ENCODE results near the gene SH3BP1. TPM values are rescaled to one million over a fixed set of nuclear protein-coding genes. Genes with fewer than 3 reads are reported as not detected.
A peak's percentile ranks its signal among the peaks of the same experiment; 100 is the strongest.

Gene SH3BP1
- total and polyA plus RNA-seq, 2 donors (not counting 1 experiment from before 2014, with no cell fraction given): 44.0 to 69.7 TPM

GRCh38 chr22:37624017-37624365 is 15.5 kb upstream of the SH3BP1 start:
- Mint-ChIP-seq H3K4me3 (peak overlapping the region; percentile 61), H3K27me3 (no peaks in the 10 kb centered on the region), H3K9me3 (ENCODE audit: insufficient read depth) (no peaks in the 10 kb centered on the region), H3K4me1 (peaks cover 60% of the 10 kb centered on the region), H3K27ac (peak overlapping the region; percentile 92)
- POLR2A ChIA-PET: no interaction called here
- ATAC-seq (ENCODE audit: low read depth) (no peak), DNase-seq (no peak)
- peaks cover 11% of the 10 kb centered on the region for H3K79me2 ChIP-seq (ENCODE audit: control insufficient read depth, insufficient read depth, low read length)
- H3K4me2 ChIP-seq (replicated peaks; ENCODE audit: low read depth, low read length, poor library complexity, severe bottlenecking): peak overlapping the region; percentile 10
- no peak overlapping the region for H2AFZ ChIP-seq (ENCODE audit: insufficient read depth, low read depth, low read length, poor library complexity, severe bottlenecking)
- H3K9ac ChIP-seq (ENCODE audit: low read length): no peak overlapping the region
- peaks cover 0 to 34% of the 10 kb centered on the region in 2 experiments for H3K36me3 ChIP-seq (replicated peaks in 1 of 2; ENCODE audit: control extremely low read depth in 1 of 2, control insufficient read depth in 1 of 2, extremely low read depth in 1 of 2, insufficient read depth in 2 of 2, low read length in 1 of 2)
- H3K27ac ChIP-seq (ENCODE audit: low read length in 2 of 2): peak overlapping the region; percentile 47 to 52
- 84% methylated on average over 3 of the region's 6 CpGs for WGBS (ENCODE audit: insufficient coverage)
- no peak overlapping the region for H3K4me3 ChIP-seq (ENCODE audit: control extremely low read depth in 1 of 5, extremely low read depth in 1 of 5, insufficient read depth in 1 of 5, low read depth in 2 of 5, low read length in 4 of 5)
- TF ChIP-seq, protein P1, sequence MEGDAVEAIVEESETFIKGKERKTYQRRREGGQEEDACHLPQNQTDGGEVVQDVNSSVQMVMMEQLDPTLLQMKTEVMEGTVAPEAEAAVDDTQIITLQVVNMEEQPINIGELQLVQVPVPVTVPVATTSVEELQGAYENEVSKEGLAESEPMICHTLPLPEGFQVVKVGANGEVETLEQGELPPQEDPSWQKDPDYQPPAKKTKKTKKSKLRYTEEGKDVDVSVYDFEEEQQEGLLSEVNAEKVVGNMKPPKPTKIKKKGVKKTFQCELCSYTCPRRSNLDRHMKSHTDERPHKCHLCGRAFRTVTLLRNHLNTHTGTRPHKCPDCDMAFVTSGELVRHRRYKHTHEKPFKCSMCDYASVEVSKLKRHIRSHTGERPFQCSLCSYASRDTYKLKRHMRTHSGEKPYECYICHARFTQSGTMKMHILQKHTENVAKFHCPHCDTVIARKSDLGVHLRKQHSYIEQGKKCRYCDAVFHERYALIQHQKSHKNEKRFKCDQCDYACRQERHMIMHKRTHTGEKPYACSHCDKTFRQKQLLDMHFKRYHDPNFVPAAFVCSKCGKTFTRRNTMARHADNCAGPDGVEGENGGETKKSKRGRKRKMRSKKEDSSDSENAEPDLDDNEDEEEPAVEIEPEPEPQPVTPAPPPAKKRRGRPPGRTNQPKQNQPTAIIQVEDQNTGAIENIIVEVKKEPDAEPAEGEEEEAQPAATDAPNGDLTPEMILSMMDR (IDR thresholded peaks at IDR 0.05): no peak
- TF ChIP-seq EZH2 (IDR thresholded peaks at IDR 0.05; ENCODE audit: borderline replicate concordance, insufficient read depth, low read depth, low read length, poor library complexity, severe bottlenecking): no peak
- no peaks in the 10 kb centered on the region for H4K20me1 ChIP-seq (ENCODE audit: control insufficient read depth, insufficient read depth, low read length, poor library complexity, severe bottlenecking)
- no peaks in the 10 kb centered on the region for H3K9me3 ChIP-seq (ENCODE audit: control extremely low read depth in 1 of 3, control insufficient read depth in 2 of 3, insufficient read depth in 1 of 3, low read length in 2 of 3)
- H3K27me3 ChIP-seq (replicated peaks in 1 of 4; ENCODE audit: control extremely low read depth in 1 of 4, control insufficient read depth in 3 of 4, insufficient read depth in 4 of 4, low read length in 3 of 4): no peaks in the 10 kb centered on the region
- intact Hi-C loops (cut with micrococcal nuclease): no loop called here
- H3K4me1 ChIP-seq (ENCODE audit: control insufficient read depth in 2 of 2, insufficient read depth in 2 of 2, low read length in 2 of 2): peaks cover 38 to 66% of the 10 kb centered on the region in 2 donors
- CTCF ChIA-PET: interaction anchor here (0.7 to 30.7 kb wide), 6 partner anchors 11 to 57 kb away, joined by 3 to 620 read pairs (median 6); partner anchors contain the start of genes LGALS1, NOL12, PDXP and SH3BP1

GRCh38 chr22:37624876-37625275 is 14.6 kb upstream of the SH3BP1 start:
- ChIA-PET POLR2A (interaction anchor here (0.7 to 1.9 kb wide), 3 partner anchors 9 to 33 kb away, joined by 3 to 6 read pairs (median 3); partner anchors contain the start of gene PDXP), CTCF (interaction anchor here (0.7 to 30.7 kb wide), 6 partner anchors 5 to 238 kb away, joined by 3 to 620 read pairs (median 94); partner anchors contain the start of genes GGA1, LGALS1, NOL12 and SH3BP1)
- no peaks in the 10 kb centered on the region for H3K27me3 Mint-ChIP-seq
- H3K27me3 ChIP-seq (replicated peaks in 1 of 4; ENCODE audit: control extremely low read depth in 1 of 4, control insufficient read depth in 3 of 4, insufficient read depth in 4 of 4, low read length in 3 of 4): no peaks in the 10 kb centered on the region
- DNase-seq (no peak), ATAC-seq (ENCODE audit: low read depth) (no peak)
- no peak overlapping the region for H3K4me2 ChIP-seq (replicated peaks; ENCODE audit: low read depth, low read length, poor library complexity, severe bottlenecking)
- H3K79me2 ChIP-seq (ENCODE audit: control insufficient read depth, insufficient read depth, low read length): peaks cover 11% of the 10 kb centered on the region
- intact Hi-C loops (cut with micrococcal nuclease): no loop called here
- no peaks in the 10 kb centered on the region for H3K9me3 ChIP-seq (ENCODE audit: control extremely low read depth in 1 of 3, control insufficient read depth in 2 of 3, insufficient read depth in 1 of 3, low read length in 2 of 3)
- no peak overlapping the region for H3K4me3 Mint-ChIP-seq
- H3K4me1 Mint-ChIP-seq: peaks cover 60% of the 10 kb centered on the region
- peak overlapping the region; percentile 12 to 79 for H3K27ac ChIP-seq (ENCODE audit: low read length in 2 of 2)
- no peaks in the 10 kb centered on the region for H4K20me1 ChIP-seq (ENCODE audit: control insufficient read depth, insufficient read depth, low read length, poor library complexity, severe bottlenecking)
- no peak overlapping the region for H2AFZ ChIP-seq (ENCODE audit: insufficient read depth, low read depth, low read length, poor library complexity, severe bottlenecking)
- TF ChIP-seq EZH2 (IDR thresholded peaks at IDR 0.05; ENCODE audit: borderline replicate concordance, insufficient read depth, low read depth, low read length, poor library complexity, severe bottlenecking): no peak
- TF ChIP-seq, protein P1 (IDR thresholded peaks at IDR 0.05): no peak
- H3K4me1 ChIP-seq (ENCODE audit: control insufficient read depth in 2 of 2, insufficient read depth in 2 of 2, low read length in 2 of 2): peaks cover 38 to 60% of the 10 kb centered on the region in 2 donors
- 91% methylated on average over 6 of the region's 7 CpGs for WGBS (ENCODE audit: insufficient coverage)
- peaks cover 0 to 36% of the 10 kb centered on the region in 2 experiments for H3K36me3 ChIP-seq (replicated peaks in 1 of 2; ENCODE audit: control extremely low read depth in 1 of 2, control insufficient read depth in 1 of 2, extremely low read depth in 1 of 2, insufficient read depth in 2 of 2, low read length in 1 of 2)
- H3K9ac ChIP-seq (ENCODE audit: low read length): no peak overlapping the region
- peak overlapping the region; percentile 59 for H3K27ac Mint-ChIP-seq
- H3K9me3 Mint-ChIP-seq (ENCODE audit: insufficient read depth): no peaks in the 10 kb centered on the region
- no peak overlapping the region for H3K4me3 ChIP-seq (ENCODE audit: control extremely low read depth in 1 of 5, extremely low read depth in 1 of 5, insufficient read depth in 1 of 5, low read depth in 2 of 5, low read length in 4 of 5)

All from B cell (primary cell).